Epithelial cell of proximal tubule (primary cell): Measurements from ENCODE around the gene CDKN2B-AS1. TPM values are rescaled to one million over a fixed set of nuclear protein-coding genes. Genes with fewer than 3 reads are reported as not detected.

Experiments used
- DNase-seq: peaks from one replicate; pipeline ENCODE4 v3.0.0-alpha.2; 2011; ENCODE audit warnings: low read depth
- H3K4me3 ChIP-seq: 2 replicates; pipeline ENCODE4 v1.5.1; 2011; ENCODE audit warnings: low read depth, mild to moderate bottlenecking, low read length
- total RNA-seq: library from RNA; depleted of rRNA; stranded (reverse); fragments of >200 nt; gene quantifications from 2 replicates; pipeline ENCODE4 v1.2.3, GENCODE V29; 2015
- TF ChIP-seq, protein P1 (sequence below): conservative IDR thresholded peaks from 2 replicates; pipeline ENCODE4 v1.5.1; 2012; ENCODE audit warnings: low read depth, mild to moderate bottlenecking, low read length

Gene CDKN2B-AS1
- total RNA-seq, 1 donor from 2014 or later = not detected

- no peak for DNase-seq
- TF ChIP-seq, protein P1, sequence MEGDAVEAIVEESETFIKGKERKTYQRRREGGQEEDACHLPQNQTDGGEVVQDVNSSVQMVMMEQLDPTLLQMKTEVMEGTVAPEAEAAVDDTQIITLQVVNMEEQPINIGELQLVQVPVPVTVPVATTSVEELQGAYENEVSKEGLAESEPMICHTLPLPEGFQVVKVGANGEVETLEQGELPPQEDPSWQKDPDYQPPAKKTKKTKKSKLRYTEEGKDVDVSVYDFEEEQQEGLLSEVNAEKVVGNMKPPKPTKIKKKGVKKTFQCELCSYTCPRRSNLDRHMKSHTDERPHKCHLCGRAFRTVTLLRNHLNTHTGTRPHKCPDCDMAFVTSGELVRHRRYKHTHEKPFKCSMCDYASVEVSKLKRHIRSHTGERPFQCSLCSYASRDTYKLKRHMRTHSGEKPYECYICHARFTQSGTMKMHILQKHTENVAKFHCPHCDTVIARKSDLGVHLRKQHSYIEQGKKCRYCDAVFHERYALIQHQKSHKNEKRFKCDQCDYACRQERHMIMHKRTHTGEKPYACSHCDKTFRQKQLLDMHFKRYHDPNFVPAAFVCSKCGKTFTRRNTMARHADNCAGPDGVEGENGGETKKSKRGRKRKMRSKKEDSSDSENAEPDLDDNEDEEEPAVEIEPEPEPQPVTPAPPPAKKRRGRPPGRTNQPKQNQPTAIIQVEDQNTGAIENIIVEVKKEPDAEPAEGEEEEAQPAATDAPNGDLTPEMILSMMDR = no peak
- H3K4me3 ChIP-seq = no peak overlapping the region
Observed at GRCh38 chr9:21996858-21997257, 2.3 kb downstream of the CDKN2B-AS1 start.

DNA sequence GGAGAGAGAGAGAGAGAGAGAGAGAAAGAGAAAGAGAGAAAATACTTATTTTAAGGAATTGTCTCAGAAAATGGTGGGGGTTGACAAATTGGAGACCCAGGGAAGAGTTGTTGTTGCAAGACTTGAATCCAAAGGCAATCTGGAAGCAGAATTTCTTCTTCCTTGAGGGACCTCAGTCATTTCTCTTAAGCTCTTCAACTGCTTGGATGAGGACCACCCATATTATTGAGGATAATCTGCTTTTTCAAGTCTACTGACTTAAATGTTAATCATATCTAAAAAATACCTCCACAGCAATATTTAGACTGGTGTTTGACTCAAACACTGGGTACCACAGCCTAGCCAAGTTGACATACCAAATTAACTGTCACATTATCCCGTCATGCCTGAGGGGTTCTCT, 2.9 kb downstream of the CDKN2B-AS1 start:
- TF ChIP-seq, protein P1 = no peak
- no peak for DNase-seq
- no peak overlapping the region for H3K4me3 ChIP-seq

DNA sequence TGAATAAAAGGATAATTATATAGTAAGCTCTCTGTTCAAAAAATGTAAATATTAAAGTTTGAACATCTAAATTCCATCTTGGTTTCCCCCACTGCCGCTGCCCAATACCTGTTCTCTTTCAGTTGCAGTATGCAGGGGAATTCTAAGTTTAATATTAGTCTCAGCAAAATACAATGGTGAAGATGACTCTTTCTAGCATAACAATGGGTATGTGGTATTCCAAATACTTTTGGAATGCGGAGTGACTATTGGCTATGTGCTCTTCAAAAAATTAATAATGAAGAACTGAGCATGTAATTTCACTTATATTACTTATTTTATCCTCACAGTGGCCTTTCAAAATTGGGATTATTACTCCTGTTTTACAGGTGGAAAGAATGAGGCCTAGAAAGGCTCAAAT, 3.4 kb downstream of the CDKN2B-AS1 start:
- no peak for DNase-seq
- TF ChIP-seq, protein P1 = no peak
- H3K4me3 ChIP-seq = no peak overlapping the region

DNA sequence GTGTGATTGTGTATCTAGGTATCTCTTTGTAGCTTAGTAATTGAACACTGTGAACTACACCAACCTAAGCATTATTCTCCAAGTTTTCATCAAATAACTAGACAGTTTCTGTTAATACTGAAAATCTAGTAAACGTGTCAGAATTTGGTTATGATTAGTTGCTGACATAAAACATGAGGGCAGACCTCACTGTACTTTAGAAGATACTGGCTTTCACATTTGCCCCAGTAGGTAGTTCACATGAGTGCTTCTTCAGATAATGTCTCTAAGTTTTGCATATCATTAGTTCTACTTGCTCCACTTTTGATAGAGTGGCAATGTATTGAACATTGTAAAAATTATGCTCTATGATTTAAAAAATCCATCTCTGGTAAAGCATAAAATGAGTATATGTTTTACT, 7.4 kb downstream of the CDKN2B-AS1 start:
- no peak overlapping the region for H3K4me3 ChIP-seq
- TF ChIP-seq, protein P1 = no peak
- no peak for DNase-seq

DNA sequence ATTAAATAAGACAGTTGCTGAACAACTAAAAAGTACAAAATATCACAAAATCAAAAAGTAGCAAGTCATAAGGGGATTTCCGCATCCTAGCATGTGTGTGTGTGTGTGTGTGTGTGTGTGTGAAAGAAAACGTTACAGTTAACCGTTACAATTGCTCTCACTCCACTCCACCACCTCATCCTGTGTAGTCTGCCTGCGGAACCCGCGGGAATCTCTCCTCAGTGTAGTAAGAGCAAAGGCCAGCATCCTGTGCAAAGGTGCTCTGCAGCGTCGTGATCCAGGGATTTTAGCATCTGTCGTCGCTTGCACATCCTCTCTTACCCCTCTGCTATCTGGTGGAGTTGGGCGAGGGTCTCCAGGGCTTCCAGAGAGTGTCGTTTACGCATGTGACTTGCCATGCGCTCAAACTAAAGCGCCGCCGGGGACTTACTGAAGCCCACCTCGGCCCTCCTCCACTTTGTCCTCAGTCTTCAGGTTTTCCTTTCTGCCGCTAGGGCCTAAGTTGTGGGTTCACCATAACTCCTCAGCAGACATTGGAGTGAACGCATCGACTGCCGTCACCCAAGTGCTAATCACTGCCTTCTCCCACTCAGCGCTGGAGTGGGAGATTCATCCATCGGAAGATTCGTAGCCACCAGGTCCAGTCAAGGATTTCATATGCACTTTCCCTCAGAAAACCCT, 10.6 kb downstream of the CDKN2B-AS1 start:
- no peak for DNase-seq
- peak overlapping the region; percentile 43 for H3K4me3 ChIP-seq
- TF ChIP-seq, protein P1 = peak; percentile 14

DNA sequence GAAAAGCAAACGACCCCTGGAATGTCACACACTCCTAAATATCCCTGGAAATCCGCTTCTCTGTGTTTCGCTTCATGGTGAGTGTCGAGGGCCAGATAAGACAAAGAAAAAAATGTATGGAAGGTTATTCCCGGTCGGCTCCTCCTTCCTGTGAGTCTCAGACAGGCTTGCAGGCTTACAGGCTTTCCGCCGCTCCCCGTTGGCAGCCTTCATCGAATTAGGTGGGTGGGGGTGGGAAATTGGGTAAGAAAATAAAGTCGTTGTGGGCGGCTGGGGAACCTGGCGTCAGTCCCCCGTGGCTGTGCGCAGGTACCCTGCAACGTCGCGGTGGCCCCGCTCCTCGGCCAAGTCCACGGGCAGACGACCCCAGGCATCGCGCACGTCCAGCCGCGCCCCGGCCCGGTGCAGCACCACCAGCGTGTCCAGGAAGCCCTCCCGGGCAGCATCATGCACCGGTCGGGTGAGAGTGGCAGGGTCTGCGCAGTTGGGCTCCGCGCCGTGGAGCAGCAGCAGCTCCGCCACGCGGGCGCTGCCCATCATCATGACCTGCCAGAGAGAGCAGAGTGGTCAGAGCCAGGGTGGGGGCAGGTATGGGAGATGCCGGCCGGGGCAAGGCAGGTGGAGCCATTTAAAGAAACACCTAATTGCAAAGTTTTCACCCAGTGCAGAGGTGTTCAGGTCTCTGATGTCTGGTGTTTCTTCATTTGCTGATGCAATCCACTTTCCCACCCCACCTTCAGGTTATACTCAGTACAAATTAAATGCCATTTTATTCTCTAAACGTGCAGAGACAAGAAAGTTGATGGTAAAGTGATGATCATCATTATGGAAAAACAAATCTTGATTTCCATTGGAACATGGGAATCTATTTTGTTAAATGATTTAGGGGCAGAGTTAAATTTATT, 11.4 kb downstream of the CDKN2B-AS1 start:
- peak overlapping the region; percentile 43 for H3K4me3 ChIP-seq
- DNase-seq = no peak
- TF ChIP-seq, protein P1 = peak; percentile 3
